Subcutaneous adipose tissue (tissue), 4 donors: ENCODE measurements around the gene ARID1A. TPM values are rescaled to one million over a fixed set of nuclear protein-coding genes. Genes with fewer than 3 reads are reported as not detected.

ENCODE experiments used
- CTCF ChIP-seq: fragments of 450-650 bp; IDR thresholded peaks from one replicate; pipeline ENCODE4 v1.5.1; 2016; ENCODE audit warnings: low read depth, mild to moderate bottlenecking, control low read depth, antibody characterized with exemption, moderate library complexity
- total RNA-seq, 4 donors: library from RNA; depleted of rRNA; stranded (reverse); fragments of >200 nt; gene quantifications; one replicate each; pipeline ENCODE4 v1.1.0, GENCODE V29; 2016

The ARID1A gene
- total RNA-seq, 4 donors from 2014 or later = 25.1 to 50.7 (median 31.3) TPM

- TF ChIP-seq CTCF = no peak
Observed at GRCh38 chr1:26791148-26791547, 95.3 kb downstream of the ARID1A start.

- TF ChIP-seq CTCF = no peak
Observed at GRCh38 chr1:26791626-26792025, 95.8 kb downstream of the ARID1A start.

GRCh38 chr1:26792924-26793323 is 97.1 kb downstream of the ARID1A start:
- no peak for TF ChIP-seq CTCF

GRCh38 chr1:26794391-26794790 is 98.6 kb downstream of the ARID1A start:
- TF ChIP-seq CTCF = no peak

- no peak for TF ChIP-seq CTCF
Observed at GRCh38 chr1:26797627-26798026, 101.8 kb downstream of the ARID1A start.

GRCh38 chr1:26799479-26800142 is 103.8 kb downstream of the ARID1A start:
- no peak for TF ChIP-seq CTCF

- no peak for TF ChIP-seq CTCF
Observed at GRCh38 chr1:26811057-26811456, 115.2 kb downstream of the ARID1A start.
